Measurements from ENCODE around the gene ZP2.

Gene ZP2

GRCh38 chr16:21169249-21169981 is 42.0 kb downstream of the ZP2 start:
- POLR2A ChIA-PET: interaction anchor here (0.6 kb wide), 1 partner anchor 79 kb away, joined by 3 read pairs; no protein-coding TSS in a partner anchor

GRCh38 chr16:21167929-21168602 is 43.3 kb downstream of the ZP2 start:
- no peak for DNase-seq (ENCODE audit: extremely low spot score)
- ChIA-PET POLR2A (no interaction called here), CTCF (interaction anchor here (1.1 to 2.4 kb wide), 3 partner anchors 10 to 18 kb away, joined by 3 to 9 read pairs (median 3); no protein-coding TSS in a partner anchor)
- TF ChIP-seq CTCF (IDR thresholded peaks at IDR 0.05; ENCODE audit: control extremely low read depth, extremely low read depth, low read depth, missing control alignments): no peak

More at GRCh38 chr16:21169249-21169981, 42.0 kb downstream of the ZP2 start:
- no peak for TF ChIP-seq CTCF (IDR thresholded peaks at IDR 0.05; ENCODE audit: control extremely low read depth, extremely low read depth, low read depth, missing control alignments)
- DNase-seq (ENCODE audit: extremely low spot score): no peak
- CTCF ChIA-PET: interaction anchor here (0.9 to 2.4 kb wide), 6 partner anchors 8 to 106 kb away, joined by 3 to 9 read pairs (median 3); partner anchors contain the start of gene LDAF1

- POLR2A ChIA-PET: no interaction called here
- DNase-seq (ENCODE audit: extremely low spot score): no peak
- TF ChIP-seq CTCF (IDR thresholded peaks at IDR 0.05; ENCODE audit: control extremely low read depth, extremely low read depth, low read depth, missing control alignments): no peak
- CTCF ChIA-PET: no interaction called here
Measured at GRCh38 chr16:21167360-21167759, 44.0 kb downstream of the ZP2 start.

GRCh38 chr16:21166561-21166961 is 44.8 kb downstream of the ZP2 start:
- ChIA-PET POLR2A (no interaction called here), CTCF (no interaction called here)
- no peak for DNase-seq (ENCODE audit: extremely low spot score)
- no peak for TF ChIP-seq CTCF (IDR thresholded peaks at IDR 0.05; ENCODE audit: control extremely low read depth, extremely low read depth, low read depth, missing control alignments)

- CTCF ChIA-PET: interaction anchor here (1.2 kb wide), 1 partner anchor 8 kb away, joined by 3 read pairs; no protein-coding TSS in a partner anchor
- no peak for TF ChIP-seq CTCF (IDR thresholded peaks at IDR 0.05; ENCODE audit: control extremely low read depth, extremely low read depth, low read depth, missing control alignments)
- DNase-seq (ENCODE audit: extremely low spot score): no peak
- POLR2A ChIA-PET: no interaction called here
Measured at GRCh38 chr16:21164521-21165168, 46.7 kb downstream of the ZP2 start.

GRCh38 chr16:21163576-21163975 is 47.8 kb downstream of the ZP2 start:
- CTCF ChIA-PET: interaction anchor here (1.5 kb wide), 1 partner anchor 25 kb away, joined by 5 read pairs; no protein-coding TSS in a partner anchor
- no peak for DNase-seq (ENCODE audit: extremely low spot score)
- TF ChIP-seq CTCF (IDR thresholded peaks at IDR 0.05; ENCODE audit: control extremely low read depth, extremely low read depth, low read depth, missing control alignments): no peak
- POLR2A ChIA-PET: no interaction called here

All from GM10248 (cell line).